Endothelial cell of umbilical vein (primary cell): ENCODE results near the gene GLI3.

Experiments
- EZH2 ChIP-seq: IDR thresholded peaks from 2 replicates; pipeline ENCODE4 v1.6.1; 2012; ENCODE audit warnings: borderline replicate concordance, low read depth, mild to moderate bottlenecking, moderate library complexity, low read length, inconsistent platforms; ENCODE audit not compliant: severe bottlenecking
- POLR2A ChIP-seq: IDR thresholded peaks from 2 replicates; pipeline ENCODE4 v1.6.1; 2012; ENCODE audit warnings: low read depth, mild to moderate bottlenecking, control low read depth, low read length
- TF ChIP-seq, protein P1 (sequence below), 2 donors: IDR thresholded peaks; 1 replicate in 1 of 2; 2 replicates in 1 of 2; pipeline ENCODE4 v1.5.1; 2011; ENCODE audit warnings: low read length in 2 of 2, mild to moderate bottlenecking in 2 of 2, moderate library complexity in 2 of 2, control low read depth in 1 of 2, inconsistent platforms in 1 of 2, low read depth in 1 of 2; ENCODE audit not compliant: insufficient read depth in 1 of 2; ENCODE audit errors: extremely low read depth in 1 of 2

- TF ChIP-seq, protein P1, sequence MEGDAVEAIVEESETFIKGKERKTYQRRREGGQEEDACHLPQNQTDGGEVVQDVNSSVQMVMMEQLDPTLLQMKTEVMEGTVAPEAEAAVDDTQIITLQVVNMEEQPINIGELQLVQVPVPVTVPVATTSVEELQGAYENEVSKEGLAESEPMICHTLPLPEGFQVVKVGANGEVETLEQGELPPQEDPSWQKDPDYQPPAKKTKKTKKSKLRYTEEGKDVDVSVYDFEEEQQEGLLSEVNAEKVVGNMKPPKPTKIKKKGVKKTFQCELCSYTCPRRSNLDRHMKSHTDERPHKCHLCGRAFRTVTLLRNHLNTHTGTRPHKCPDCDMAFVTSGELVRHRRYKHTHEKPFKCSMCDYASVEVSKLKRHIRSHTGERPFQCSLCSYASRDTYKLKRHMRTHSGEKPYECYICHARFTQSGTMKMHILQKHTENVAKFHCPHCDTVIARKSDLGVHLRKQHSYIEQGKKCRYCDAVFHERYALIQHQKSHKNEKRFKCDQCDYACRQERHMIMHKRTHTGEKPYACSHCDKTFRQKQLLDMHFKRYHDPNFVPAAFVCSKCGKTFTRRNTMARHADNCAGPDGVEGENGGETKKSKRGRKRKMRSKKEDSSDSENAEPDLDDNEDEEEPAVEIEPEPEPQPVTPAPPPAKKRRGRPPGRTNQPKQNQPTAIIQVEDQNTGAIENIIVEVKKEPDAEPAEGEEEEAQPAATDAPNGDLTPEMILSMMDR (IDR thresholded peaks at IDR 0.05; ENCODE audit: extremely low read depth in 1 of 2, insufficient read depth in 1 of 2, low read depth in 1 of 2, low read length in 2 of 2), result no peak
- no peak for TF ChIP-seq POLR2A
- no peak for TF ChIP-seq EZH2
Measured at GRCh38 chr7:42208572-42208971, 28.4 kb downstream of the GLI3 start.
